ENCODE results near the gene DHX35.

DNA sequence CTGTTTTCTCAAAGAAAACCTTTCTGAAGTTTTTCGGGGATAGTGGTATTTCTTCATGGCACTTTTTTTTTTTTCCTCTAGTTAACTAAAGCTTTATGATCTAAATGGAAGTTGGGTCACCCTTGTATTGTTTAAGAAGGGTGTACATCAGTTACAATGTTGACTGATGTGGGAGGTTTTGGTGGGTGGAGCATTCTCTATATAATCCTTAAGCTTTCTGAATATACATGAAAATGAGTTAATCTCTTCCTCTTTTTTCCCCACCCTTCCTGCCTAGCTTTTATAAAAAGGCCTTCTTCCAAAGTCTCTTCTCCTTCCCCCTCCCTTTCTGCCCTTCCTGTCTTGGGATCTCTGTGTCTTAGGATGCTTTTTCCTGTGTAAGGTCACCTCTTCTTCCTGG lies 47.2 kb downstream of the DHX35 start:
- TF ChIP-seq, protein P1, sequence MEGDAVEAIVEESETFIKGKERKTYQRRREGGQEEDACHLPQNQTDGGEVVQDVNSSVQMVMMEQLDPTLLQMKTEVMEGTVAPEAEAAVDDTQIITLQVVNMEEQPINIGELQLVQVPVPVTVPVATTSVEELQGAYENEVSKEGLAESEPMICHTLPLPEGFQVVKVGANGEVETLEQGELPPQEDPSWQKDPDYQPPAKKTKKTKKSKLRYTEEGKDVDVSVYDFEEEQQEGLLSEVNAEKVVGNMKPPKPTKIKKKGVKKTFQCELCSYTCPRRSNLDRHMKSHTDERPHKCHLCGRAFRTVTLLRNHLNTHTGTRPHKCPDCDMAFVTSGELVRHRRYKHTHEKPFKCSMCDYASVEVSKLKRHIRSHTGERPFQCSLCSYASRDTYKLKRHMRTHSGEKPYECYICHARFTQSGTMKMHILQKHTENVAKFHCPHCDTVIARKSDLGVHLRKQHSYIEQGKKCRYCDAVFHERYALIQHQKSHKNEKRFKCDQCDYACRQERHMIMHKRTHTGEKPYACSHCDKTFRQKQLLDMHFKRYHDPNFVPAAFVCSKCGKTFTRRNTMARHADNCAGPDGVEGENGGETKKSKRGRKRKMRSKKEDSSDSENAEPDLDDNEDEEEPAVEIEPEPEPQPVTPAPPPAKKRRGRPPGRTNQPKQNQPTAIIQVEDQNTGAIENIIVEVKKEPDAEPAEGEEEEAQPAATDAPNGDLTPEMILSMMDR (IDR thresholded peaks at IDR 0.05) = no peak
- TF ChIP-seq POLR2A (IDR thresholded peaks at IDR 0.05) = no peak

Measured in tibial nerve (tissue), 3 donors.